ENCODE results near the gene RPL7A. TPM values are rescaled to one million over a fixed set of nuclear protein-coding genes. Genes with fewer than 3 reads are reported as not detected.
"Not testable (repeated sequence)": the region's sequence is repeated elsewhere in the genome, so short reads cannot be mapped to it uniquely, and the experiment has no call there.

Gene RPL7A
- polyA plus RNA-seq, 1 experiment: 2,708 TPM

- ChIA-PET POLR2A (no interaction called here), CTCF (interaction anchor here (1.5 kb wide), 1 partner anchor 148 kb away, joined by 4 read pairs; no protein-coding TSS in a partner anchor)
- no peaks in the 10 kb centered on the region for H3K9me3 ChIP-seq (ENCODE audit: control insufficient read depth, insufficient read depth, low read length)
- no peak for DNase-seq (ENCODE audit: low read depth, low spot score)
- no peak for TF ChIP-seq CTCF (IDR thresholded peaks at IDR 0.05; ENCODE audit: low read depth, low read length)
- H3K4me3 ChIP-seq (ENCODE audit: low read depth, low read length): no peak overlapping the region
- H3K27me3 ChIP-seq (ENCODE audit: control insufficient read depth, insufficient read depth, low read length): no peaks in the 10 kb centered on the region
- no peak overlapping the region for H3K27ac ChIP-seq (ENCODE audit: low read depth, low read length)
These were observed 14.5 kb upstream of the RPL7A start for GRCh38 chr9:133333566-133333965.

GRCh38 chr9:133334161-133334560 is 13.9 kb upstream of the RPL7A start:
- H3K4me3 ChIP-seq (ENCODE audit: low read depth, low read length): no peak overlapping the region
- POLR2A ChIA-PET: interaction anchor here (1.1 kb wide), 1 partner anchor 14 kb away, joined by 5 read pairs; the partner anchor contains the start of genes MED22 and RPL7A
- no peak for TF ChIP-seq CTCF (IDR thresholded peaks at IDR 0.05; ENCODE audit: low read depth, low read length)

GRCh38 chr9:133334888-133335287 is 13.1 kb upstream of the RPL7A start:
- H3K27ac ChIP-seq (ENCODE audit: low read depth, low read length); H3K27me3 ChIP-seq (ENCODE audit: control insufficient read depth, insufficient read depth, low read length); DNase-seq (ENCODE audit: low read depth, low spot score); H3K9me3 ChIP-seq (ENCODE audit: control insufficient read depth, insufficient read depth, low read length): not testable (repeated sequence)
- H3K4me3 ChIP-seq (ENCODE audit: low read depth, low read length): peak overlapping the region; percentile 98
- ChIA-PET CTCF (interaction anchor here (0.5 to 1.2 kb wide), 4 partner anchors 147 to 175 kb away, joined by 3 to 5 read pairs (median 3); no protein-coding TSS in a partner anchor), POLR2A (interaction anchor here (0.8 to 1.1 kb wide), 2 partner anchors 9 to 13 kb away, joined by 3 to 5 read pairs; partner anchors contain the start of genes MED22 and RPL7A)

More at GRCh38 chr9:133334161-133334560, 13.9 kb upstream of the RPL7A start:
- CTCF ChIA-PET: interaction anchor here (0.7 to 1.5 kb wide), 3 partner anchors 146 to 175 kb away, joined by 3 to 4 read pairs (median 3); no protein-coding TSS in a partner anchor
- Histone ChIP-seq H3K9me3 (ENCODE audit: control insufficient read depth, insufficient read depth, low read length) (no peaks in the 10 kb centered on the region), H3K27me3 (ENCODE audit: control insufficient read depth, insufficient read depth, low read length) (no peaks in the 10 kb centered on the region), H3K27ac (ENCODE audit: low read depth, low read length) (no peak overlapping the region)
- no peak for DNase-seq (ENCODE audit: low read depth, low spot score)

DNA sequence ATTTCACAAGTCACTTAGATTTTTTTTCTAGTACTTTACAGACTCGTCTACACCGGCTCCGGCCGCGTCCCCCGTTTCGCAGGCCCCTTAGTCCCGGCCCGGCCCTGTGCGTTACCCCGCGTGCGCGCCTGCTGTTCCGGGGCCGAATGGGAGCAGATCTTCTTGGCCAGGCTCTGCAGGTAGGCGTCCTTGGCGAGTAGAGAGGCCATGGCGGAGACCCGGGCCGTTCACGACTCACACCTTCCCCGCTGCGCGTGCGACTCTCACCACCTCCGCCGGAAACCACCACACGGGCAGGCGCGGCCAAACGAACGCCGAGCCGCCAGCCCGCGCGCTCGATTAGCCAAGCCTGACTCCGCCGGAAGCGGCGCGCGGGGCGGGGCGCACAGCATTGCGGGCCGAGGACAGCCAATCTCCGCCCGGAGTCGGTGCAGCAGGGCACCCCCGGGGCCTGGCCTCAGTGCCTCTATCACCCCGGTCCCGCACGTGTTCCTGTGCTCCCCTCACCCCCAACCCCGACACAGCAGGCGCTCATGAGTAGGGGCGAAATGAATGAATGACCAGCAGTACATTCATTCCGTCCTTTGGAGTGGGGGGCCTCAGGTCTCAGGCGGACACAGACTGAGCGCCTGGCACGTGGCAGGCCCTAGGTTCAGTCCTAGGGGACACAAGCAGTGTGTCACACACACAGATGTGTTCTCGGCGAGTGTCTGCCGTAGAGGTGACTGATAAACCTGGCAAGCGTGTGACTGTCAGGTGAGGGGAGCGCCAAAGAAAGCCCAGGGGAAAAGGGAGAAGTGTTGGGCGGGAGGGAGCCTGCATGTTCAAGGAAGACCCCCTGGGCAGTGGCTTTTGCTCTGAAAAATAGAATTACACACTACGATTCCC is 11.8 kb upstream of the RPL7A start, which contains the start of gene SURF6:
Gene SURF6 (minus strand): TSS at position 265 of the 888 bp plus-strand sequence. CDS start 56 bp downstream, at position 209.
- Histone ChIP-seq H3K9me3 (ENCODE audit: control insufficient read depth, insufficient read depth, low read length) (no peaks in the 10 kb centered on the region), H3K27me3 (ENCODE audit: control insufficient read depth, insufficient read depth, low read length) (no peaks in the 10 kb centered on the region), H3K27ac (ENCODE audit: low read depth, low read length) (peak within 1 kb of the TSS; percentile 52), H3K4me3 (ENCODE audit: low read depth, low read length) (peak within 1 kb of the TSS; percentile 98)
- ChIA-PET CTCF (no interaction called here), POLR2A (no interaction called here)
- no peak for TF ChIP-seq CTCF (IDR thresholded peaks at IDR 0.05; ENCODE audit: low read depth, low read length)
- DNase-seq (ENCODE audit: low read depth, low spot score): peak; percentile 41

DNA sequence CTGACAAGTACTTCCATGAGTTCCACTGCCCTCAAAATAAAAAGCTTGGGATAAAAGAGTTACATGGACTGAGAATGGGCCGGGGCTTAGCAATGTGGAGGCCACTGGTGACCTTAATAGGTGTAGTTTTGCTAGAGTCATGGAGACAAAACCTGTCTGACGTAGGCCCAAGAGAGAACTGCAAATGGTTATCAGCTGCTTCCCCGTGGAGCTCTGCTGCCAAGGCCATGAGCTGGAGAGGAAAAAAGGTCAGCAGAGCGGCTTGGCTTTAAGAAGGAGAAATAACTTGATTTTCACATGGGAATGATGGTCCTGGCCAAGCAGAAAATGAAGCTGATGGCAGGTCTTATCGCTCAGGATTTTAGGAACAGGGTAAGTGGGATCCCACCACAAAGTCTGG is 8.4 kb upstream of the RPL7A start:
- H3K9me3 ChIP-seq (ENCODE audit: control insufficient read depth, insufficient read depth, low read length): no peaks in the 10 kb centered on the region
- H3K27ac ChIP-seq (ENCODE audit: low read depth, low read length): no peak overlapping the region
- DNase-seq (ENCODE audit: low read depth, low spot score): no peak
- no peak overlapping the region for H3K4me3 ChIP-seq (ENCODE audit: low read depth, low read length)
- ChIA-PET POLR2A (interaction anchor here (1.6 kb wide), 1 partner anchor 14 kb away, joined by 3 read pairs; no protein-coding TSS in a partner anchor), CTCF (interaction anchor here (1.1 kb wide), 1 partner anchor 147 kb away, joined by 3 read pairs; no protein-coding TSS in a partner anchor)
- TF ChIP-seq CTCF (IDR thresholded peaks at IDR 0.05; ENCODE audit: low read depth, low read length): no peak
- H3K27me3 ChIP-seq (ENCODE audit: control insufficient read depth, insufficient read depth, low read length): no peaks in the 10 kb centered on the region

All from AG04450 (cell line).